ENCODE data around the gene ZNRF2.

The ZNRF2 gene

DNA sequence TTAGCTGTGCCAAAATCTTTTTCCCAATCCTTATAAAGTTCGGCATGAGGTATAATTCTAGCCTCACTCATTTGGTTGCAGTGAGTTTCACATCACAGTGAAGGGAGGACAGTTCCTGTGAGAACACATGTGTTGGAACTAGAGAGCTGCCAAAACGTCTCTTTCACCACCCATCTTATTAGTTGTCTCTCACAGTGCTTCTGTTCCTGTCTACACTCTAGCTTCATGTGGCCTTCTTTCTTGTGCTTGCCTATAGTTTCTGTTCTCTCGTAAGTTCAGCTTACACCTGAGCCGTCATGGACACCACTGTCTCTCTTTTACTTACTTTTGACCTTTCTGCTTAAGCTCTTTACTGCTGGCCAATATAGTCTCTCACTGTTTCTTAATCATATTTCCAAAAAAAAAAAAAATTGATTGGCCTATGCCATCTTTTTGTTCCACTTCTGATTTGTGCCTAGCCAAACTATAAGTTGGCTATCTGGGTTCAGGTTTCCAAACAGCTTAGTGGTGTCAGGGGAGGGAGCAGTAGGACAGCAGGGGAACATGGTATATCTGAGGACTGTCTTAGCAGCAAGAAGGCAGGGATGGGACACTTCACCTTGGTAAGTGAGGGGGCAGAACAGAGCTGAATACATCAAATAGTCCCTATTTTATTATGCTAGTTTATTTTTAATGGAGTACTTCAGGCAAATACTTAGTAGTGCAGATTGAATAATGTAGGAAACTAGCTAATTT lies 38.0 kb downstream of the ZNRF2 start:
- DNase-seq, result peak; percentile 21

DNA sequence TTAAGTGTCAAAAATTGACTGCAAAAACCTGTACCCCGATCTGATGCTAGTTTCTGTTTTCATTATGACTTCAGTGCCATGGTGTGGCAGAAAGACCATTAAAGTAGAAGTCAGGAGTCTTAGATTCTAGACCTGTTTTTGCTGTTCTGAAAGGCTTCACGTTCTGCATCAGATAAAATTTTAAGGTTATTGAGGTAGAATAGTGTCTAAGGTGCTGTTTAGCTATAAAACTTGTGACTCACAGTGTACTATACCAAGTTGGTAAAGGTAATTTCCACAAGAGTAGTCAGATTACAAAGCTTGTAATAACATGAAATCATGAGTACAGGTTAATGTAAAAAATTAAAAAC lies 38.6 kb downstream of the ZNRF2 start:
- no peak for DNase-seq

DNA sequence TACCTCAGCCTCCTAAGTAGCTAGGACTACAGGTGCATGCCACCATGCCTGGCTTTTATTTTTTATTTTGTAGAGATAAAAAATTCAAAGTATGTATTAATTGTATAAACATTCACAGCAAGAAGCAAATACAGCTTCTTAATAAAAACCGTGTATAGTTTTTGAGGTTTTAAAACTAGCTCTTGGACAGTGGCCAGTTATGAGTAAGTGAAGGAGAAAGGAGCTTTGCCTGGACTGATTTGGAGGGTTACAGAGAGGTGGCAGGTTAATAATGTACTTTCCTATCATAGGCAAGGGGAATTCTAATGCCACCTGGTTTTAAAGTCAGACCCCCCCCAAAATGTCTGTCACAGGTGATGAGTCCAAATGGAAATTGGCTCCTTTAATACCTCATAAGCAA lies 43.4 kb downstream of the ZNRF2 start:
- DNase-seq, result peak; percentile 56

DNA sequence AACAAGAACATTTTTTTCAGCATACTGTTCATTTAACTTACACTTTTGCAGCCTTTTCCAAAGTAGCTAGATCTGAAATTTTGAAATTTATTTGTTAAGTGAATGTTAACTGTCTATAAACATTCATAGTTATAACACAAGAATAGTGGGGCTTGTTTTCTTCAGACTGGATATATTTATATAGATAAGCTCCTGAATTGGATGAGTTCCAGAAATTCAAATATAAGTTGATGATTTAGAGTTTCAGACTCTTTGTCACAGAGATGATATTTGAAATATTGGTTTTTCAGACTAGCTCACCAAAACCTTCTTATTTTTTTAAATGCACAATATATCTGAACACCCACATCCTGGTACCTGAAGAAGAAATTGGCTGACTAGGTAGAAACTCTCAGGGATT lies 44.0 kb downstream of the ZNRF2 start:
- DNase-seq, result no peak

DNA sequence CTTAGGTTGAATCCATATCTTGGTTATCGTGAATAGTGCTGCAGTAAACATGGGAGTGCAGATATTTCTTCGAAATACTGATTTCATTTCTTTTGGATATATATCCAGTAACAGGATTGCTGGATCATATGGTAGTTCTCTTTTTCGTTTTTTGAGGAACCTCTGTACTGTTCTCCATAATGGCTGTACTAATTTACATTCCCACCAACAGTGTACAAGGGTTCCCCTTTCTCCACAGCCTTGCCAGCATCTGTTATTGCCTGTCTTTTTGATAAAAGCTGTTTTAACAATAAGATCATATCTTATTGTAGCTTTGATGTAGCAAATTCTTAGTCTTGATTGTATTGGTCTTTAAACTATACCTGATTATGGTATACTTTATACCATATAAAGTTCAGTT lies 45.3 kb downstream of the ZNRF2 start:
- DNase-seq, result no peak

DNA sequence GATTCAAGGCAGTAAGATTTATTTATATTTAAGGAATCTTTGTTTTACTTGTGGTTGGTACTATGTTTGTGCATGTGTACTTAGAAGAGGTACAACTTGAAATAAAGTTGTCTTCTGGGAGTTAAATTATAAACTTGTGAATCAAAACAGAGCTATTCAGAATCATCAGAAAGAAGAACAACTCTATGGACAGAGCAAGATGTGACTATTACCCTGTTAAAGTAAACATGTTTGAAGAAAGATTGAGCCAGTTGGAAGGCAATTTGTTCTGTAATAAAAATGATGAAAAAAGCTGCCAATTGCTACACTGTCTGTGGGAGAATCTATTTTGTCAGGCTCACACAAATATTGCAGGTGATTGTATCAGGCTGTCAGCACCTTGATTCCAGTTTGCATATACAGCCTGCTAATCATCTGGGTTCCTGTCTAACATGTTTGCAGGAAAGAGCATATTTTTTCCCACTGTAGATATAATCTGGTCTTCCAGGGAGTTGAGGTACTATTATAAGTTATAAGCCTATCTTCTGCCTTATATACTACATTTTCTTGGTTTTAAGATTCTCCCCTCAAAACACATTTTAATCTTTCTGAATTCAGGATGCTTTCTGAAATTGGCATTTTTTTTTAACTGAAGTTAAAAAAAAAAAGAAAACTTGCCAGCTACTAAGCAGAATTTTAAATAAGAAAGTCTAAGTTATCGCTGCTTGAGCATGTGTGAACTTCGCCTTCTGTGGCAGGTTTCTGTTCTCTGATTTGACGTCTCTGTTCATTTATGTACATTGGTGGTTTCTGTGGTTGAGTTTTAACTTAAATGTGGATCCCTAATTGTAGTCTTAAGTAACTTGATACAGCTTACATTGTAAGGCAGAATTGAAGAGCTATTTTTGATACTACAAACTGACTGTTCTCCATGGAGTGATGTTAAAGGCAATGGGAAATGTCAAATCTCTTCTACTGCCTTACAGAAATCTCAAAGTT lies 46.0 kb downstream of the ZNRF2 start:
- DNase-seq, result no peak

DNA sequence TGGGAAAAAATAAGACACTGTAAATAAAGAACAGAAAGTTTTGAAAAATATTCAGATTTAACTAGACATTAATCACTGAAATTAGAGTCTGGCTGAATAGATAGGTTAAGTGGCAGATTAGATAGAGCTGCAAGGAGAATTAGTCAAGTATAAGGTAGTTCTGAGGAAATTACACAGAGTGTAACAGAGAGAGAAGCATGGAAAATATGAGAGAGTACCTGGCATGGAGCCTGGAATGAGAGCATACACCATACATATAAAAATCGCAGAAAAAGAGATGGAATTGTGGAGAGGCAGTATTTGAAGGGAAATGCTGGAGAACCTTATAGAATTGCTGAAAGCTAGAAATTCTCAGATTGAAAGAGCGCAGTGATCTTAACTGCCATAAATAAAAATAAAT lies 46.9 kb downstream of the ZNRF2 start:
- peak; percentile 50 for DNase-seq

DNA sequence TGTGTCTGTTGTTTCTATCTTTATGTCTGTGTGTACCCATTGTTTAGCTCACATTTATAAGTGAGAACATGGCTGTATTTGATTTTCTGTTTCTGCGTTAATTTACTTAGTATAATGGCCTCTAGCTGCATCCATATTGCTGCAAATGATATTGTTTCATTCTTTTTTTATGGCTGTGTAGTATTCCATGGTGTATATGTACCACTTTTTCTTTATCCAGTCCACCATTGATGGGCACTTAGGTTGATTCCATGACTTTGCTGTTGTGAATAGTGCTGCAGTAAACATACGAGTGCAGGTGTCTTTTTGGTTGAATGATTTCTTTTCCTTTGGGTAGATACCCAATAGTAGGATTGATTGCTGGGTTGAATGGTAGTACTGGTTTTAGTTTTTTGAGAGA lies 48.2 kb downstream of the ZNRF2 start:
- no peak for DNase-seq

DNA sequence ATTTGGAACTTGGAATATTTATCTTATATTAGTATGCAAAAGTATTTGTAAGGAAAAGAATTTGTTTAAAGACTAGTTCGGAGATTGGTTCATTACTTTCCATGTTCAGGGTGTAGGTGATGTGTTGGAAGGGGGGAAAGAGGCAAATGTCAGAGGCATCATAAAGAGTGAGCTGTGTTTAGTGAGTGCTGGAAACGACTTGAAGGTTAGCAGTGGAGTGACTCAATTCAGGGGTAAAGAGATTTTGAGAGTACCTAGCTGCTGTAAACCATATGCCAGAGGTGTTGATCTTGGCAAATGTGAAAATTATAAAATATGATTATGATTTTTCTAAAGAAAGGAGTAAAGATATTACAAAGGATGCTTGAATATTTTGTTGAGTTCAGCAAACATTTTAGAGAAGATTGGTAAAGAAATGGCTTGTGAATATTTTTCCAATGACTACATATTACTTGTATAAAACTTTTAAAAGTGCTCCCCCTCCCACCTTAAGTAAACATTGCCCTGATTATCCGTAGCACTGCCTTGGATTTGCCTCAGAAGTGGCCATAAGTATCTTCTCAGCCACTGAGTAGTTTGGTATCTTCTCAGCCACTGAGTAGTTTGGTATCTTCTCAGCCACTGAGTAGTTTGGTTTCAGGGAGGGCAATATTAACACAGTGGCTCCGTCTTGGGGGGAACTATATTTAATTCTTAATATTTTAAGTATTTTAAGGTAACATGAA lies 51.5 kb downstream of the ZNRF2 start:
- no peak for DNase-seq

DNA sequence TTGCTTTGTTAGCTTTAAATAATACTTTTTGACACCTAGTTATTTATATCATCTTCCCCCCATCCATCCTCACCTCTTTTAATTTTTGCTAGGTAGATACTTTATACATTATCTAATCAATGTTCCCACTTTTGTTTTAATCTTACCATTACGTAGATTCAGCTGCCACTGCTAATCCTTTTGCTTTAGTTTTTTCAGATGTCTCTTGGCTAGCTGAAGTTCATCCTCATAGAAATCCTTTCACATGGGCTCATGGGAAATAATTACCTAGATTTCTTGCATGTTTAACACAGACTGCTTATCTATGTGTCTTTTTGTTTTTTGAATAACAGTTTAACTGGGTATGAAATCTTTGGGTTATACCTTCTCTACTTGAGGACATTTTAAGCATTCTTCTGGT lies 60.1 kb downstream of the ZNRF2 start:
- no peak for DNase-seq

DNA sequence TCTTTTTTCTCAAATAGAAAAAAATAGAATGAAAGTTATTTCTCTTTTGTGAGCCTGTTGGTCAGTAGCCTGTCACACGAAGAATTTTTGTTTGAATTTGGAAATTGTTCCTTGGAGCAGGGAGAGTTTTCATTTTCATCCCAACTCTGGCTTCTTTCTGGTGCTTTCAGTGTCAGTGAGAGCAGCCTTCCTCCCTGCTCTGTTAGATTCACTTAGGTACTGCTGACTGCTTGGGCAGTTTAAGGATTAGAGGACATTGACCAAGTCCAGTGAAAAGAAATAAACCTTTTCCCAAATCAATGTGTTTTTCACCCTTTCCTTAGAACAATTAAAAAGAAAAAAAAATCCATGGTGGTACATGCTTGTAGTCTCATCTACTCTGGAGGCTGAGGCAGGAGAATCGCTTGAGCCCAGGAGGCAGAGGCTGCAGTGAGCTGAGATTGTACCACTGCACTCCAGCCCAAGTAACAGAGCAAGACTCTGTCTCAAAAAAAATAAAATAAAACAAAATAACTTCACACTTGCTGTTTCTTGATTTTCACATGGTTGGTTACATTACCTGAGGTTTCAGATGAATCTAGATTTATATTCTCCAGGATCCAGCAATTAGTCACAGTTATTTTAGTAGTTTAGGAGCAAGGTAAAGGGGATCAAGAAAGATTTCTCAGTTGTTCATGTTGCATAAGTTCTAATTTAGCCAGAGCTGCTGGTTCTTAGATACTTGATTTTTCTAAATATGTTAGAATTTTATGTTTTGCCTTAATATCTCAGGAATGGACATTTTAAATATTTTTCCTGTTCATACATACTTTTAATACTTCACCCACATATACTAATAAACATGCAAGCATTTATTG lies 63.1 kb downstream of the ZNRF2 start:
- no peak for DNase-seq

DNA sequence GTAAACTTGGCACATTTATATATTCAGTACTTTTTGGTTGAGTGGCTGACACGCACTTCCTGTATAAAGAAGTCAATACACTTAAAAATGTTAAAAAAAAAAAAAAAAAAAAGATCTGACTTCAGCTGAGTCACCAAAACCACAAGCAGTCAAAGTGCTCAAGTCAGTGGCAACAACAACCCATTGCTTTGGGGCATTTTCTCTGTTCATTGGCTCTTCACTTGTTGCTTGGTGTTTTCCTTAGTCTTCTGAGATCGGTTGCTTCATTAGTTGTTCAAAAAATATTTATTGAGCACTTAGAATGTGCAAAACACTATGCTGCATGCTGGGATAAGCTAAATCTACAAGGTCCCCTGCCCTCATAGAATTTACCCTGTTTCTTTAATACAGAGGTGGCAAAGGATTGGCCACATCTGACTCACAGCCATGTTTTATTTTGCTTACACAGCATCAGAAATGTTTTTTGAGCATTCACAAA lies 63.7 kb downstream of the ZNRF2 start:
- DNase-seq, result peak; percentile 91

DNA sequence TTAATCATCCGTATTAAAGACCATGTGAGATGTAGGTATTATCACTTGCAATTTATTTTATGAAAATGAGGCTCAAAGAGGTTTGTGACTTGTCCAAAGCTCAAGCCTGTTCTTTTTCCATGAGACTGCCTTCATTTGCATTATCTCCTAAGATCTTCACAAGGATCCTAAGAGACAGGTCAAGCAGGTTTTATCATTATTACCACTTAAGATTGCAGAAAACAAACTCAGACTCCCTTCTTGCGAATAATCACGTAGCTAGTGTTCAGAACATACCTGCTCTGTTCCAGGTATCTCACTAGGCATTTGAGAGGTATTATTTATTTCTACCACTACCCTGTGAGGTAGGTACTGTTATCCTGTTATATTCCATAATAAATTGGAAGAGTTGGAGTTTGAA lies 64.8 kb downstream of the ZNRF2 start:
- DNase-seq, result no peak

DNA sequence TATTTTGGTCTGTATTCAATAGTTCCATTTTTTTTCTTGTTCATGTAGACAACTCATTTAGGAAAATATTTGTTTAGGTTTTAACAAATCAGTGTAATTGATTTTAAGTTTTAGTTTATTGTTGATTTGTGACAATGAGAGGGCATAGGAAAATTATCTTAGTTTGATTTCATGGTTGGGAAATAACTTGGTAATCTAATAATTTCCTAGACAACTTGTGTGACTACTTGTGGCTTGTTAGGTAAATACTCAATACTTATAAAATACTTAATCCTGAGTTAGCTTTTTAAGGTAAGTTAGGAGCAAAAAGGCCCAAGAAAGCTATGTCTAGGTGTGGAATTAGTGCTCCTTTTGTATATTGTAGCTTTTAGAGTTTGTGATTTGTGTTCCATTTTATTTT lies 65.4 kb downstream of the ZNRF2 start:
- no peak for DNase-seq

DNA sequence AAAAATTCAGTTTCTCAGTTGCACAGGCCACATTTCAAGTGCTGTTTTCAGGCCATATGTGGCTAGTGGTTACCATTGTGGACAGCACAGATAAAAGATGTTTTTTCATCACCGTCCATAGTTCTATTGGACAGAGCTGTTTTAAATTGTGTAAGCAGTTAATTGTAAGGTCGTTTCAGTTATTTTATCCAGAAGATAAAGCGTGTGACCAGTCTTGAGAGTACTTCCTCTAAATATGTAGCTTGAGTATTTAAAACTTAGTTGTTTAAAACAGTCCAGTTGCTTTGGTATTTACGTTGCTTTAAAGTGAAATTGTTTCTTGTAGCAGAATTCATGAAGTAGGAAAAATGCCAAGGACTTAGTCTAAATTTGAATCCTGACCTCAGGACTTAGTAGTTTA lies 66.9 kb downstream of the ZNRF2 start:
- no peak for DNase-seq

DNA sequence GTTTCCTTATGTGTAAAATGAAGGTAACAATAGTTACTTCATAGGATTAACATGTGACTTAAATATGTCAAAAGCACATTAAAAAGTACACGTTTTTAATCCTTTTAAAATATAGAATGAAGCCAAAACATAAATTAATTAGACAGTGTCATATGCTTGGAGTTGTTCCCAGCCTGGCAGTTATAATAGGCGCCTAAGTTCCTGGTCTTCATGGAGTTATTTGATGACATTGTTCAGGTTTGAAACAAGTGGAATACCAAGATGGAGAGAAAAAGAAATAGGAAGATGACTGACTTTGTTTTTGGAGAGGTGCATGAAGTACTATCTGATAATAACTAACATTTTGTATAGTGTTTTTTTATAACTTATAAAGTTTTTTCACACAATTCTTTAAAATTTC lies 67.3 kb downstream of the ZNRF2 start:
- DNase-seq, result no peak

DNA sequence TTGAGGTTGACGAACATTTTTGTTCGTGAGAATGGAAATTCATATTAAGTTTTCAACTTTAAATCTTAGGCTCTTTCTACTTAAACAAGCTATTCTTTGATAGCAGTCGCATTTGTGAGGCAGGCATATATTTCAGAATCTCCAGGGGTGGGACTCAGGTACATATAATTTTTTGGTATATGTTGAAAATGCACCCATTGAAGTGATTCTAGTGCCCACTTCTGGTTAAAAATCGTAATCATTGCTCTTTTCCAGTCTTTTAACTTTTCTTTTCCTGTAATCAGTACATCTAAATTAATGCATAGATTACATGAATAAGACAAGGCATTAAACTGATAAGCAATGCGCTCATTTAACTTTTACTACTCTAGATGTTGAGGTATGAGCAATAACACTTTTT lies 67.8 kb downstream of the ZNRF2 start:
- no peak for DNase-seq

DNA sequence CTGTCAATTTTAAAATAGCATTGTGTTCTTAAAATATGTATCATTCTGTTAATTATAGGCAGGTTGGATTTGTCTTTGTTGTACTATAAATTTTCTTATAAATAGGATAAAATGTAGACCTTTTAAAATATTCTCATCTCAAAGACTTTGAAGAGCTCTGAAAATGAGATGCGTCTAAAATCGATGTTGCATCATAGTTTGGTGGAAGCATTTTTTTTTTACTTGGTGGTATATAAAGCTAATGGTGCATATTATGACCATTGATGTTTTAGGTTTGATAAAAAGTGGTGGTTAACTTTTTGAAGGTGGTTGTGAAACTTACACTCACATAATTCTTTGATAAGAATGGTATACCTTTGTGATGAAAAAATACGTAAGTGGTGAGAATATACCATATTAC lies 69.1 kb downstream of the ZNRF2 start:
- DNase-seq, result no peak

DNA sequence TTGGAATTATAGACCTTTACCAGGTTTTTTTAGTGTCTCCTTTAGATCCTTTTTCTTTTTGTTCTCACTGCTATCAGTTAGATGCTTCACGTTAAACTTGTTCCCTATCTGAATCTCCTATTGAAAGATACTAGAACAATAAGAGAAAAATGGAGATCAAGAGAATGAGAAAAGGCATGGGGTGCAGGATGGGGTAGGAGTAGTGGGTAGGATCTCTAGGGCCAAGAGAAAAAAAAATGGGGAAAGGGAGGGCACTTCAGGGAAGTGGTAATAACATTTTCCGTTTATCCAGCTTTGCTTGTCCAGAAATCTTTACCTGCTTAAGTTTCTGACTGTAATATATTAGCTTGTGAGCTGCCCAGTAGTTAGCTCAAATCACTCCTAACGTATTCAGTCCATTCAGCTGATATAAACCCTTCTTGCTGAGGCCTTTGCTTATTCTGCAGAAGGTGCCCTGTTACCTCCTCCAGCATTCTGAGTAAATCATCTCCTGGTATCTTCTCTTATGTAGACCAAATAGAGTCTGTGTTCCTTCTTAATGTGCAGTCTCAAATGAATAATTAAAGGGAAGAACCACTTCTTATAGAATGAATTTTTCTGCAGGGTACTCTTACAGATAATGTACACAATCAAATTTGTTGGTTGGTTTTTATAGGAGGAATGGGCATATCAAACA lies 69.7 kb downstream of the ZNRF2 start:
- no peak for DNase-seq

DNA sequence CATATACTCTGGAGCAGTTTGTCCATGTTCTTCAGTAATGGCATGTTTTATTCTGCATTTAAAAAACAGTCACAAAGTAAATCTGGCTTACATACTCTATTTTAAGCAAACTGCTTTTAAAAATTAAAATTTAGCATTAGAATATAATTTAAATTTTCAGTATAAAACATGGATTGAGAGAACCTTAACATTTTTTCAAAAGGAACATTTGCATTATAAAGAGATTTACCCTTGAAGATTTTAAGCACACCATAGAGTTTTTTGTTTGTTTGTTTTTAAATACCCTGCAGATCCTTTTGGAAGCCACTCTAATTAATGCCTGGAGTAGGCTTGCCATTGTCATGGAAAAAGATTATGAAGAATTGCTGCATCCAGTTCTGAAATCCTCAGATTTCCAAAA lies 70.4 kb downstream of the ZNRF2 start:
- DNase-seq, result no peak

DNA sequence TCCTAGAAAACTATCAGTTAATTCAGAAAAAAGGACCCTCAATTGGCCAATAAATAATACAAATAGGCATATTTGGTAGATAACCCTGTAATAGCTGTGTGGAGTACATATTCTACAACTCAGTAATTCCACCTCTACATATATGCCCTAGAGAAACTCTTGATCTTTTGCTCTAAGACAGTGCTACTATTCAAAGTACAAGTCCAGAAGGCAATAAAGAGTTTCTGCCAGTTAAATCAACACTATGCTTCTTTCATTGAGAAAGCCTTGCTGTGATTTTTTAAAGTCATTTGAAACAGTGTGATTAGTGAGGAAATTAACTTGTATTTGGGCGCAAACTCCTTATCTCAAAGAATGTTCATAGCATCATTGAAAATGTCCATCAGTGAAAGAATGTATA lies 75.6 kb downstream of the ZNRF2 start:
- DNase-seq, result no peak
